IMR-90 (cell line): ENCODE measurements around the gene CDH3. TPM values are rescaled to one million over a fixed set of nuclear protein-coding genes. Genes with fewer than 3 reads are reported as not detected.

Source experiments
- ATAC-seq: fragments of 200-7000 bp; cut with Tn5 transposase; 2 replicates; pipeline ENCODE4 v1.9.1; 2020; ENCODE audit warnings: low read depth, mild to moderate bottlenecking, moderate library complexity
- BruUV-seq: library from RNA; stranded (reverse); fragments of 400-500 nt; replicated peaks from 2 replicates; lab custom pipeline; 2021; lab: Mats Ljungman, UMichigan
- CTCF ChIA-PET: fragments of 300-600 bp; formaldehyde crosslinking; extraction: SDS; loops from one replicate; lab custom pipeline; 2021; ENCODE audit warnings: antibody characterized with exemption; lab: Yijun Ruan, JAX
- POLR2A ChIA-PET: fragments of 300-600 bp; sonication (Branson Sonifier 250); formaldehyde crosslinking; loops from one replicate; lab custom pipeline; 2022; ENCODE audit warnings: antibody characterized with exemption; ENCODE audit not compliant: unreplicated experiment; lab: Charles Lee
- DNase-seq: peaks from one replicate; pipeline ENCODE4 v3.0.0; 2013
- H2AFZ ChIP-seq: replicated peaks from 2 replicates; pipeline ENCODE3; 2013; ENCODE audit warnings: low read length, mild to moderate bottlenecking; ENCODE audit not compliant: poor library complexity
- H2AK5ac ChIP-seq: 2 replicates; pipeline ENCODE4 v1.6.1; 2013; ENCODE audit warnings: low read depth, low read length, inconsistent platforms
- H2AK9ac ChIP-seq: replicated peaks from 2 replicates; pipeline ENCODE3; 2013; ENCODE audit warnings: mild to moderate bottlenecking, low read depth, low read length, moderate library complexity; ENCODE audit not compliant: poor library complexity
- H2BK120ac ChIP-seq: 2 replicates; pipeline ENCODE4 v1.6.1; 2013; ENCODE audit warnings: low read depth, low read length, inconsistent platforms
- H2BK15ac ChIP-seq: 3 replicates; pipeline ENCODE4 v1.6.1; 2013; ENCODE audit warnings: low read depth, low read length, inconsistent platforms
- H2BK20ac ChIP-seq: 2 replicates; pipeline ENCODE4 v1.6.1; 2013; ENCODE audit warnings: low read depth, mild to moderate bottlenecking, inconsistent platforms, low read length, moderate library complexity
- H2BK5ac ChIP-seq: 2 replicates; pipeline ENCODE4 v1.6.1; 2013; ENCODE audit warnings: mild to moderate bottlenecking, low read depth, low read length, inconsistent platforms; ENCODE audit not compliant: poor library complexity, severe bottlenecking
- H3K14ac ChIP-seq: replicated peaks from 2 replicates; pipeline ENCODE4 v1.6.1; 2013; ENCODE audit warnings: low read depth, low read length, inconsistent platforms
- H3K18ac ChIP-seq: 2 replicates; pipeline ENCODE4 v1.6.1; 2013; ENCODE audit warnings: low read depth, low read length, control low read depth
- H3K23ac ChIP-seq: 2 replicates; pipeline ENCODE4 v1.6.1; 2013; ENCODE audit warnings: low read depth, low read length, inconsistent platforms
- H3K27ac ChIP-seq: 2 replicates; pipeline ENCODE4 v1.5.1; 2013; ENCODE audit warnings: mild to moderate bottlenecking, control low read depth, low read length; ENCODE audit not compliant: insufficient read depth
- H3K27me3 ChIP-seq: 2 replicates; pipeline ENCODE4 v1.6.1; 2013; ENCODE audit warnings: low read length; ENCODE audit not compliant: control insufficient read depth, insufficient read depth
- H3K36me3 ChIP-seq: 2 replicates; pipeline ENCODE4 v1.6.1; 2013; ENCODE audit warnings: low read length, mixed read lengths; ENCODE audit not compliant: control insufficient read depth, insufficient read depth
- H3K4ac ChIP-seq: 2 replicates; pipeline ENCODE4 v1.6.1; 2013; ENCODE audit warnings: low read depth, low read length, inconsistent platforms
- H3K4me1 ChIP-seq: 2 replicates; pipeline ENCODE4 v1.6.1; 2013; ENCODE audit warnings: low read length, mixed read lengths; ENCODE audit not compliant: control insufficient read depth, insufficient read depth
- H3K4me2 ChIP-seq: 2 replicates; pipeline ENCODE4 v1.6.1; 2013; ENCODE audit warnings: low read depth, mild to moderate bottlenecking, control low read depth, low read length, moderate library complexity
- H3K4me3 ChIP-seq: 2 replicates; pipeline ENCODE4 v1.5.1; 2013; ENCODE audit warnings: low read depth, mild to moderate bottlenecking, control low read depth, low read length, moderate library complexity; ENCODE audit not compliant: insufficient read depth
- H3K56ac ChIP-seq: 2 replicates; pipeline ENCODE4 v1.6.1; 2013; ENCODE audit warnings: low read length, inconsistent platforms; ENCODE audit not compliant: insufficient read depth; ENCODE audit errors: extremely low read depth
- H3K79me1 ChIP-seq, 2 experiments: 2 replicates each; pipeline ENCODE4 v1.6.1; 2013; ENCODE audit warnings: low read length in 2 of 2, inconsistent platforms in 1 of 2, low read depth in 1 of 2
- H3K9ac ChIP-seq: 2 replicates; pipeline ENCODE4 v1.6.1; 2013; ENCODE audit warnings: low read depth, low read length, control low read depth
- H3K9me1 ChIP-seq: 2 replicates; pipeline ENCODE4 v1.6.1; 2013; ENCODE audit warnings: low read length, inconsistent platforms; ENCODE audit not compliant: insufficient read depth
- H3K9me3 ChIP-seq: 2 replicates; pipeline ENCODE4 v1.6.1; 2013; ENCODE audit warnings: low read length; ENCODE audit not compliant: control insufficient read depth, insufficient read depth
- H4K20me1 ChIP-seq: 2 replicates; pipeline ENCODE4 v1.6.1; 2013; ENCODE audit warnings: low read length, inconsistent platforms; ENCODE audit not compliant: insufficient read depth
- H4K5ac ChIP-seq: 2 replicates; pipeline ENCODE4 v1.6.1; 2013; ENCODE audit warnings: mild to moderate bottlenecking, low read depth, low read length, control low read depth
- H4K8ac ChIP-seq, 2 experiments: 2 replicates each; pipeline ENCODE4 v1.6.1; 2013; ENCODE audit warnings: low read depth in 2 of 2, low read length in 2 of 2, control low read depth in 1 of 2, inconsistent platforms in 1 of 2
- H4K91ac ChIP-seq: 2 replicates; pipeline ENCODE4 v1.6.1; 2013; ENCODE audit warnings: low read depth, low read length, inconsistent platforms; ENCODE audit not compliant: insufficient read depth
- BHLHE40 ChIP-seq: fragments of 150-350 bp; IDR thresholded peaks from 2 replicates; pipeline ENCODE4 v1.6.1; 2016; ENCODE audit warnings: mild to moderate bottlenecking, low read depth, low read length
- CEBPB ChIP-seq: IDR thresholded peaks from 2 replicates; pipeline ENCODE4 v1.6.1; 2012; ENCODE audit warnings: low read depth, low read length, improper control_type of control experiment
- CHD1 ChIP-seq: IDR thresholded peaks from 2 replicates; pipeline ENCODE4 v1.6.1; 2012; ENCODE audit warnings: low read depth, low read length, improper control_type of control experiment
- FOS ChIP-seq: fragments of 150-350 bp; IDR thresholded peaks from 2 replicates; pipeline ENCODE4 v1.6.1; 2016; ENCODE audit warnings: low read depth, low read length
- MAFK ChIP-seq: IDR thresholded peaks from 2 replicates; pipeline ENCODE4 v1.6.1; 2012; ENCODE audit warnings: low read depth, low read length, improper control_type of control experiment
- MAZ ChIP-seq: IDR thresholded peaks from 2 replicates; pipeline ENCODE4 v1.6.1; 2012; ENCODE audit warnings: low read depth, mild to moderate bottlenecking, low read length, improper control_type of control experiment, moderate library complexity, borderline replicate concordance
- MXI1 ChIP-seq: IDR thresholded peaks from 2 replicates; pipeline ENCODE4 v1.6.1; 2012; ENCODE audit warnings: low read depth, mild to moderate bottlenecking, low read length, moderate library complexity, borderline replicate concordance
- NFE2L2 ChIP-seq: fragments of 150-350 bp; IDR thresholded peaks from 2 replicates; pipeline ENCODE4 v1.6.1; 2016; ENCODE audit warnings: low read depth, mild to moderate bottlenecking, low read length
- POLR2A ChIP-seq: IDR thresholded peaks from 2 replicates; pipeline ENCODE4 v1.6.1; 2012; ENCODE audit warnings: mild to moderate bottlenecking, low read depth, low read length
- RAD21 ChIP-seq: IDR thresholded peaks from 2 replicates; pipeline ENCODE4 v1.6.1; 2012; ENCODE audit warnings: low read length, improper control_type of control experiment
- RCOR1 ChIP-seq: IDR thresholded peaks from 2 replicates; pipeline ENCODE4 v1.6.1; 2012; ENCODE audit warnings: mild to moderate bottlenecking, low read length, improper control_type of control experiment; ENCODE audit not compliant: insufficient replicate concordance
- RFX5 ChIP-seq: IDR thresholded peaks from 2 replicates; pipeline ENCODE4 v1.8.0; 2012; ENCODE audit warnings: low read depth, mild to moderate bottlenecking, low read length, moderate library complexity
- SMC3 ChIP-seq: fragments of 150-350 bp; IDR thresholded peaks from 2 replicates; pipeline ENCODE4 v1.6.1; 2016; ENCODE audit warnings: low read depth, mild to moderate bottlenecking, antibody characterized with exemption, low read length, moderate library complexity
- WGBS, 2 experiments: methylation state at CpG; one replicate each; pipeline versions ENCODE4 v1.1.5 to v1.1.7; 2013; ENCODE audit warnings: missing lambda C conversion rate in 2 of 2; ENCODE audit not compliant: insufficient read length in 1 of 2; ENCODE audit errors: extremely low coverage in 2 of 2; 5-methylcytosine and 5-hydroxymethylcytosine counted together
- dilution Hi-C: fragments of 300-500 bp; cut with HindIII; formaldehyde crosslinking; loops from one replicate; pipeline ENCODE4 v1.14.3; 2018; ENCODE audit warnings: low sequenced_read_pairs; ENCODE audit not compliant: unreplicated experiment
- in situ Hi-C: fragments of 300-500 bp; cut with MboI; formaldehyde crosslinking; loops from 3 replicates; pipeline ENCODE4 v1.14.3; 2019; ENCODE audit warnings: low sequenced_read_pairs, inconsistent platforms, mixed read lengths
- intact Hi-C: fragments of 100-400 bp; cut with micrococcal nuclease; formaldehyde crosslinking; loops from 2 replicates; pipeline ENCODE4 v1.10.0; 2022
- polyA plus RNA-seq, 3 experiments: library from polyadenylated mRNA; depleted of rRNA; stranded (reverse); fragments of >200 nt; gene quantifications; 2 replicates each; pipeline ENCODE4 v1.2.3, GENCODE V29; 2012; ENCODE audit warnings: low replicate concordance in 1 of 3
- total RNA-seq: library from RNA; depleted of rRNA; stranded (reverse); fragments of >200 nt; gene quantifications from 2 replicates; pipeline ENCODE4 v1.2.3, GENCODE V29; 2012
- TF ChIP-seq, protein P1 (sequence below): fragments of 150-350 bp; IDR thresholded peaks from 2 replicates; pipeline ENCODE4 v1.6.1; 2016; ENCODE audit warnings: low read depth, mild to moderate bottlenecking, low read length, moderate library complexity, borderline replicate concordance
- TF ChIP-seq, protein P2 (sequence below): conservative IDR thresholded peaks from 2 replicates; pipeline ENCODE4 v1.5.1; 2012; ENCODE audit warnings: mild to moderate bottlenecking, low read depth, low read length, improper control_type of control experiment
- TF ChIP-seq, protein P3 (sequence below): fragments of 150-350 bp; IDR thresholded peaks from 2 replicates; pipeline ENCODE4 v1.6.1; 2017; ENCODE audit warnings: mild to moderate bottlenecking, antibody characterized with exemption, low read length, low read depth

CDH3 gene
- total and polyA plus RNA-seq, 2 of the 4 experiments (the other 2 are of a cell fraction), result not detected

DNA sequence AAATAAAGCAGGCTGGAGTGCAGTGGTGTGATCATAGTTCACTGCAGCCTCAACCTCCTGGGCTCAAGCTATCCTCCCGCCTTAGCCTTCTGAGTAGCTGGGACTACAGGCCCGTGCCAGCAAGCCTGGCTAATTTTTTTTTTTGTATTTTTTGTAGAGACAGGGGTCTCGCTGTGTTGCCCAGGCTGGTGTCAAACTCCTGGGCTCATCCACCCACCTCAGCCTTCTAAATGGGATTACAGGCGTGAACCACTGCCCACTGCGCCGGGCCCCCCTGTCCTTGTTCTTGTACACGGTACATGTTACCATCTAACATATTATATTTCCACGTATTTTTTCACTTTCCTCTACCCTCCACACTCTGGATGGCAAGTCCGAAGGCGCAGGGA, 3.1 kb upstream of the CDH3 start:
- Histone ChIP-seq H2BK20ac (no peak overlapping the region), H3K9me1 (no peaks in the 10 kb centered on the region)

More for the DNA sequence above, 3.1 kb upstream of the CDH3 start:
- no peak overlapping the region for H3K27ac ChIP-seq
- H3K56ac ChIP-seq, result no peak overlapping the region
- no peak overlapping the region for H3K18ac ChIP-seq
- ChIA-PET POLR2A (no interaction called here), CTCF (interaction anchor here (0.7 kb wide), 1 partner anchor 101 kb away, joined by 3 read pairs; no protein-coding TSS in a partner anchor)
- H2AK9ac ChIP-seq, result peak overlapping the region; percentile 26
- H4K91ac ChIP-seq, result no peak overlapping the region
- H2BK120ac ChIP-seq, result no peak overlapping the region
- peaks cover 43% of the 10 kb centered on the region for H3K27me3 ChIP-seq
- H2AFZ ChIP-seq, result peak overlapping the region; percentile 33
- no peak for TF ChIP-seq POLR2A
- no peak for TF ChIP-seq FOS
- TF ChIP-seq, protein P1, sequence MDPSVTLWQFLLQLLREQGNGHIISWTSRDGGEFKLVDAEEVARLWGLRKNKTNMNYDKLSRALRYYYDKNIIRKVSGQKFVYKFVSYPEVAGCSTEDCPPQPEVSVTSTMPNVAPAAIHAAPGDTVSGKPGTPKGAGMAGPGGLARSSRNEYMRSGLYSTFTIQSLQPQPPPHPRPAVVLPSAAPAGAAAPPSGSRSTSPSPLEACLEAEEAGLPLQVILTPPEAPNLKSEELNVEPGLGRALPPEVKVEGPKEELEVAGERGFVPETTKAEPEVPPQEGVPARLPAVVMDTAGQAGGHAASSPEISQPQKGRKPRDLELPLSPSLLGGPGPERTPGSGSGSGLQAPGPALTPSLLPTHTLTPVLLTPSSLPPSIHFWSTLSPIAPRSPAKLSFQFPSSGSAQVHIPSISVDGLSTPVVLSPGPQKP, result no peak
- no peak for TF ChIP-seq MAZ
- TF ChIP-seq, protein P2, sequence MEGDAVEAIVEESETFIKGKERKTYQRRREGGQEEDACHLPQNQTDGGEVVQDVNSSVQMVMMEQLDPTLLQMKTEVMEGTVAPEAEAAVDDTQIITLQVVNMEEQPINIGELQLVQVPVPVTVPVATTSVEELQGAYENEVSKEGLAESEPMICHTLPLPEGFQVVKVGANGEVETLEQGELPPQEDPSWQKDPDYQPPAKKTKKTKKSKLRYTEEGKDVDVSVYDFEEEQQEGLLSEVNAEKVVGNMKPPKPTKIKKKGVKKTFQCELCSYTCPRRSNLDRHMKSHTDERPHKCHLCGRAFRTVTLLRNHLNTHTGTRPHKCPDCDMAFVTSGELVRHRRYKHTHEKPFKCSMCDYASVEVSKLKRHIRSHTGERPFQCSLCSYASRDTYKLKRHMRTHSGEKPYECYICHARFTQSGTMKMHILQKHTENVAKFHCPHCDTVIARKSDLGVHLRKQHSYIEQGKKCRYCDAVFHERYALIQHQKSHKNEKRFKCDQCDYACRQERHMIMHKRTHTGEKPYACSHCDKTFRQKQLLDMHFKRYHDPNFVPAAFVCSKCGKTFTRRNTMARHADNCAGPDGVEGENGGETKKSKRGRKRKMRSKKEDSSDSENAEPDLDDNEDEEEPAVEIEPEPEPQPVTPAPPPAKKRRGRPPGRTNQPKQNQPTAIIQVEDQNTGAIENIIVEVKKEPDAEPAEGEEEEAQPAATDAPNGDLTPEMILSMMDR, result no peak
- TF ChIP-seq SMC3, result no peak
- TF ChIP-seq RFX5, result no peak
- no peak for TF ChIP-seq CEBPB
- TF ChIP-seq RCOR1, result no peak
- TF ChIP-seq MXI1, result no peak
- TF ChIP-seq RAD21, result no peak
- no peak for TF ChIP-seq MAFK
- TF ChIP-seq BHLHE40, result no peak
- TF ChIP-seq CHD1, result no peak
- TF ChIP-seq, protein P3, sequence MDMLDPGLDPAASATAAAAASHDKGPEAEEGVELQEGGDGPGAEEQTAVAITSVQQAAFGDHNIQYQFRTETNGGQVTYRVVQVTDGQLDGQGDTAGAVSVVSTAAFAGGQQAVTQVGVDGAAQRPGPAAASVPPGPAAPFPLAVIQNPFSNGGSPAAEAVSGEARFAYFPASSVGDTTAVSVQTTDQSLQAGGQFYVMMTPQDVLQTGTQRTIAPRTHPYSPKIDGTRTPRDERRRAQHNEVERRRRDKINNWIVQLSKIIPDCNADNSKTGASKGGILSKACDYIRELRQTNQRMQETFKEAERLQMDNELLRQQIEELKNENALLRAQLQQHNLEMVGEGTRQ, result no peak
- no peak for TF ChIP-seq NFE2L2
- WGBS, 2 experiments, result no CpG with 5 or more reads among the region's 10 CpGs
- H4K5ac ChIP-seq, result no peak overlapping the region
- dilution Hi-C loops, result no loop called here
- no peak overlapping the region for H3K23ac ChIP-seq
- no peaks in the 10 kb centered on the region for H3K79me1 ChIP-seq
- H3K4me3 ChIP-seq, result no peak overlapping the region
- H3K36me3 ChIP-seq, result no peaks in the 10 kb centered on the region
- H4K20me1 ChIP-seq, result no peaks in the 10 kb centered on the region
- intact Hi-C loops, result no loop called here
- no TSS peak for BruUV-seq
- no peak overlapping the region for H3K9ac ChIP-seq
- DNase-seq (no peak), ATAC-seq (no peak)
- no peaks in the 10 kb centered on the region; the same call in 1 of the 2 replicates for H3K9me3 ChIP-seq
- no peak overlapping the region for H3K14ac ChIP-seq
- no peak overlapping the region for H2BK15ac ChIP-seq
- H2BK5ac ChIP-seq, result no peak overlapping the region
- H3K4ac ChIP-seq, result no peak overlapping the region
- H2AK5ac ChIP-seq, result no peak overlapping the region
- no peak overlapping the region; the same call in 1 of the 2 replicates for H3K4me2 ChIP-seq
- no peak overlapping the region for H4K8ac ChIP-seq
- no peaks in the 10 kb centered on the region for H3K4me1 ChIP-seq
- in situ Hi-C loops, result no loop called here
